ENCODE results near the gene MOB3B.
"Not testable (repeated sequence)": the region's sequence is repeated elsewhere in the genome, so short reads cannot be mapped to it uniquely, and the experiment has no call there.

Gene MOB3B

DNA sequence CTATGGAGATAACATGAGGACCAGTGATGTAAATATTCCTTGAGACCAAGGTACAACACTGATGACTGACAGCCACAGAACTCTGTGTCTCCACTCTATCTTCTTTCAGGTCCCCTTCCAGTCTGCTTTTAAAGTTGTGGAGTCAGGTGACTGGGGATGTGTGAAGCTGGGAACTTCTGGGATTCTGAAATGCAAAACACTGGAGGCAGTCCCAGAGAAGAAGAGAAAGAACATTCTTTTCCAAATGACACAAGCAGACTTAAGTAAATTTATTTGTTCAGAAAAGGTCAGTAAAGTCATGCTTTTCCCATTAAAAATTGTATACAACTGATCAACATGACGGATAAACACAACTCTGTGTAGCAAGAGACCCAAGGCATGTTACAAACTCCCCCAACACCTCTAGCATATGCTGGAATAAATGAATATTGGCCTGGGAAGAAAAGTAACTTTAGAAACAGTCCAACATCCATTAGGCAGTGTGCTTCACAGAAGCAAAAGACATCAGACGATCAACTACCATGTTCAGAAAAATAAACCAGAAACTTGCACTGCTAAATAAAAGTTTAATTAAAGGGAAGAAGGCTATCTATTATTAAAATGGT is 98.0 kb downstream of the MOB3B start:
- no peaks in the 10 kb centered on the region for H3K27me3 Mint-ChIP-seq
- no peak for DNase-seq (ENCODE audit: low spot score in 2 of 2)
- peaks cover 2% of the 10 kb centered on the region for H3K9me3 Mint-ChIP-seq
- no peak overlapping the region for H3K27ac Mint-ChIP-seq
- H3K36me3 Mint-ChIP-seq = peaks cover 14% of the 10 kb centered on the region
- ATAC-seq (ENCODE audit: low read depth) = no peak
- H3K4me3 Mint-ChIP-seq = no peak overlapping the region
- peaks cover 44% of the 10 kb centered on the region for H3K4me1 Mint-ChIP-seq

GRCh38 chr9:27430750-27431535 is 98.7 kb downstream of the MOB3B start:
- Mint-ChIP-seq H3K4me1 (peaks cover 46% of the 10 kb centered on the region), H3K9me3 (peaks cover 2% of the 10 kb centered on the region), H3K27me3 (no peaks in the 10 kb centered on the region), H3K36me3 (peaks cover 11% of the 10 kb centered on the region), H3K27ac (no peak overlapping the region), H3K4me3 (no peak overlapping the region)
- DNase-seq (ENCODE audit: low spot score in 2 of 2) (no peak), ATAC-seq (ENCODE audit: low read depth) (no peak)

- no peak for ATAC-seq (ENCODE audit: low read depth)
- Mint-ChIP-seq H3K4me3 (no peak overlapping the region), H3K27me3 (no peaks in the 10 kb centered on the region), H3K9me3 (peaks cover 2% of the 10 kb centered on the region), H3K27ac (no peak overlapping the region), H3K4me1 (peaks cover 48% of the 10 kb centered on the region), H3K36me3 (peaks cover 11% of the 10 kb centered on the region)
- DNase-seq (ENCODE audit: low spot score in 2 of 2) = no peak
Measured at GRCh38 chr9:27429917-27430316, 99.7 kb downstream of the MOB3B start.

DNA sequence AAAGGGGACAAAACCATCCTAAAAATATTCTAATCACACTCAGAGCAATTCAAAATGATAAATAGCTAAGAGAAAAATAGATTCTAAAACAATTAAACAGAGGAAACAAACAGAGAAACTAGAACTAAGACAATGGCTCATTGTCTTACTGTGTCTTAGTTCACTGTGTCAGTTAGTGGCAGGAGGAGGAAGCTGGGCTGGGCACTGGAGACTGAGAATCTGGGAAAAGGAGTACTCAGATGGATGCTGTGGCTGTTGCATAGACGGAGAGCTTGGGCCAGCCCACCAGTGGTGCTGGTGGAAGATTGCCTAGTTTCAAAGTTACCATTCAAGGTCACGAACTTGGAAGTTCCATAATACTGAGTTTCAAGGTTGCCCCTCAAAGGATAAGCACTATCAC is 100.2 kb downstream of the MOB3B start:
- H3K4me3 Mint-ChIP-seq = no peak overlapping the region
- peaks cover 47% of the 10 kb centered on the region for H3K4me1 Mint-ChIP-seq

DNA sequence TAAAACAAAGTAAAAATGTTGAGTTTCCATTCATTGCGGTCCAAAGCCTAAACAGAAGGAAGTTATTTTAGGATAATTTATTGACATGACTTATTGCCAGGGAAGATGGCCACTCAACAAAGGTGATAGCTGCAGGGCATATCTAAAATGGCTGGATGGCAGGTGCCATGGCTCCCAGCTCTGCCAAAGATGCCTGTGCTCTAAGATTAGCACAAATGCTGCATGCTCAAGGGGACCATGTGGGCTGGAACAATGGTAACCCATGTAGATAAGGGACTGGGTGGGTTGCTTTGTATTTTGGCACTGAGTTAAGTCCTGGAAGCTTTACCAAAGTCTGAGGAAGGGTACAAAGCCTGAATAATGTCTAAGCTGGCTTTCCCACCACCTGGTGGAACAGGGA is 101.1 kb downstream of the MOB3B start:
- H3K4me1 Mint-ChIP-seq = peaks cover 51% of the 10 kb centered on the region
- peak overlapping the region; percentile 7 for H3K27ac Mint-ChIP-seq
- ATAC-seq (ENCODE audit: low read depth) (no peak), DNase-seq (ENCODE audit: low spot score in 2 of 2) (no peak)
- H3K4me3 Mint-ChIP-seq = no peak overlapping the region
- H3K9me3 Mint-ChIP-seq = no peaks in the 10 kb centered on the region
- no peaks in the 10 kb centered on the region for H3K27me3 Mint-ChIP-seq
- H3K36me3 Mint-ChIP-seq = peaks cover 6% of the 10 kb centered on the region

More for the DNA sequence above, 100.2 kb downstream of the MOB3B start:
- Mint-ChIP-seq H3K27ac (no peak overlapping the region), H3K9me3 (no peaks in the 10 kb centered on the region), H3K36me3 (peaks cover 9% of the 10 kb centered on the region), H3K27me3 (no peaks in the 10 kb centered on the region)
- ATAC-seq (ENCODE audit: low read depth) (no peak), DNase-seq (ENCODE audit: low spot score in 2 of 2) (no peak)

DNA sequence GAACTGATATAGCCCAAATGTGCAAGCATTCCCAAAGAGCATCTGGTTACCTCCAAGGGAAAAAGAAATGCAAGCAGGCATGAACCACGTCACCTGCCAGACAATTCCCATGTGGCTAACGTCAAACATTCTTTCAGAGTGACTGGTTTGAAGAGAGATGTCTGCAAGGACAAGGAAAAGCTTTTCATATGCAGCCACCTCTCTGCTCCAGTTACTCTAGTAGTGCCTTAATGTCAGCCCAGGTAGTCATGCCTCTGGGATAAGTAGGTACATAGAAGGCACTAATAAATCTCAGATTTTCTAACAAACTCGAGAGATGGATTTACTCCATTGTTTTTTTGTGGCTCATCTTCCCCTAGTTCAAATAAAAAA is 102.4 kb downstream of the MOB3B start:
- ATAC-seq (ENCODE audit: low read depth) = no peak
- Mint-ChIP-seq H3K9me3 (no peaks in the 10 kb centered on the region), H3K27ac (no peak overlapping the region), H3K4me1 (peaks cover 48% of the 10 kb centered on the region), H3K36me3 (peaks cover 6% of the 10 kb centered on the region), H3K27me3 (no peaks in the 10 kb centered on the region), H3K4me3 (no peak overlapping the region)
- no peak for DNase-seq (ENCODE audit: low spot score in 2 of 2)

GRCh38 chr9:27426511-27427271 is 102.9 kb downstream of the MOB3B start:
- H3K9me3 Mint-ChIP-seq = no peaks in the 10 kb centered on the region

GRCh38 chr9:27425827-27426510 is 103.6 kb downstream of the MOB3B start:
- no peak overlapping the region for H3K4me3 Mint-ChIP-seq
- no peaks in the 10 kb centered on the region for H3K27me3 Mint-ChIP-seq
- H3K9me3 Mint-ChIP-seq = no peaks in the 10 kb centered on the region
- no peak for DNase-seq (ENCODE audit: low spot score in 2 of 2)
- peaks cover 10% of the 10 kb centered on the region for H3K36me3 Mint-ChIP-seq
- ATAC-seq (ENCODE audit: low read depth) = no peak
- peaks cover 52% of the 10 kb centered on the region for H3K4me1 Mint-ChIP-seq
- peak overlapping the region; percentile 68 for H3K27ac Mint-ChIP-seq

More at GRCh38 chr9:27426511-27427271, 102.9 kb downstream of the MOB3B start:
- Mint-ChIP-seq H3K4me3 (no peak overlapping the region), H3K27me3 (no peaks in the 10 kb centered on the region), H3K27ac (no peak overlapping the region), H3K4me1 (peaks cover 49% of the 10 kb centered on the region), H3K36me3 (peaks cover 8% of the 10 kb centered on the region)
- DNase-seq (ENCODE audit: low spot score in 2 of 2) (no peak), ATAC-seq (ENCODE audit: low read depth) (no peak)

DNA sequence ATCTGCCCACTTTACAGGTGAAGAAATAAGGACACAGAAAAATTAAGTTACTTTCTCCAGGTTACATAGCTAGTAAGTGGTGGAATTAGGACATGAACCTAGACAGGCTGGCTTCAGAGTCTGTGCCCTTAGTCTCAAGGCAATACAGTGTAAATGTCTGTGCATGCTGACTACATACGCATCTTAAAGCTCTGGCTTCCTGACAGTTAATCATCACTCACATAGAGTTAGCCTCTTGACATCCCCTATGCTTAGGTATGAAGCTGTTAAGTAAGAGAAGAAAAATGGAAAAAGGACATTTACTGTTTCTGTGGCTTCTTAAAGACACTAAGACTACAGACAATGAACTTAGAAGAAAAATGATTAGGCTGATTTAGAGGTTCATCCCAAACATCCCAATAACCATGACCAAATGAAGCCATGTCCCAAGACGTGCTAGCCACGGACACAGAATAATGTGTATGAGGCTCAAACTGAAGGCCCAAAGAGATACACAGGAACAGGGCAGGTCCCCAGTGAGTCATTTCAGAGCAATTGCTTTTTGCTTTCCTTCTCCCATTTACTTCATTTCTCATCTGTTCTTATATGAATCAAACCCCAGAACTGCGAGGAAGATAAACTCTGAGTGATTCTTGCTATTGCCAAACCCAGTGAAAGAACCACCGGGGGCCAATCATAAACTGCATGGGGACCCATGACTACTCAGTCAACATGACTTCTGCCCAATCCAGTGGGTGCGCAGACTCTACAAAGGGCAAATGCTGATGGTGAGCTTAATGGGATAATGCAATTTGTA is 105.5 kb downstream of the MOB3B start:
- peaks cover 51% of the 10 kb centered on the region for H3K4me1 Mint-ChIP-seq

DNA sequence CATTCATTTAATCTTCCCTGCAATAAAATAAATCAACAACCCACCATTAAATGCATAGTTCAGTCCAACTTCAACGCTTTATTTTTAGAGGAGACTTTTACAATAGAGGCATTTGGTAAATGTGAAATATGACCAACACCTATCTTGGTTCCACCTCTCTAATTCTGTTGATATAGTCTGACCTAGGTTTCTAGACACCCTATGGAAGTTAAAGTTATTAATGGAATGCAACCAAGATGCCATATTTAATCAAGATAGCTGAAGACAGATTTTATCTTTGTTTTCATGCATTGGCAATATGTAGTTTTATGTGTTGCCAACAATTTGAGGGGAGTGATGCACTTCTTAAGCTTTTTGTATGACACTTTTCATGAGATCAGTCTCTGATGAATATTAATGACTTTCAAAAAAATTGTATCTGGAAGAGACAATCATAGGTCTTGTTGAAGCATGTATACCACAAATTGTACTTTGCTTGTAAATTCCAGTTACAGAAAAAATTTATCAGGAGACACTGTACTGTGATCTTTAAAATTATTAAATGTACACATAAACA is 107.3 kb downstream of the MOB3B start:
- Mint-ChIP-seq H3K27me3 (no peaks in the 10 kb centered on the region), H3K9me3 (no peaks in the 10 kb centered on the region), H3K27ac (peak overlapping the region; percentile 60), H3K36me3 (peaks cover 6% of the 10 kb centered on the region), H3K4me3 (no peak overlapping the region), H3K4me1 (peaks cover 50% of the 10 kb centered on the region)
- ATAC-seq (ENCODE audit: low read depth) = no peak
- no peak for DNase-seq (ENCODE audit: low spot score in 2 of 2)

More for the DNA sequence above, 105.5 kb downstream of the MOB3B start:
- Mint-ChIP-seq H3K36me3 (peaks cover 10% of the 10 kb centered on the region), H3K9me3 (no peaks in the 10 kb centered on the region), H3K4me3 (no peak overlapping the region), H3K27ac (peak overlapping the region; percentile 78), H3K27me3 (no peaks in the 10 kb centered on the region)
- DNase-seq (ENCODE audit: low spot score in 2 of 2) (no peak), ATAC-seq (ENCODE audit: low read depth) (no peak)

DNA sequence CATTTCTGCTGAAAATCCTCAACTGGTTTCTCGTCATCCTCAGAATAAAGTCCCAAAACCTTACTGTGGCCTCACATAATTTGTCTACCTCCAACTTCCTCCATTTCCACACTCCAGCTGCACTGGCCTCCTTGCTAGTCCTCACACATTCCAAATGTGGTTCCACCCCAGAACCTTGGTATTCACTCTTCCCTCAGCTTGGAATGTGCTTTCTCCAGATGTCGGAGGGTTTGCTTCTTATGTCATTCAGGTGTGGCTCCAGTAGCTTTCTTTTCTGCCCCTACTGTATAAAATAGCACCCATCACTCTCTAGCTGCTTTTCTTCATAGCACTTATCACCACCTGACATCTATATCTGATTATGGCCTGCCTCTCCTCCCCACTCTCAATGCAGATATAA is 108.0 kb downstream of the MOB3B start:
- H3K27ac Mint-ChIP-seq = peak overlapping the region; percentile 60
- DNase-seq (ENCODE audit: low spot score in 2 of 2) (no peak), ATAC-seq (ENCODE audit: low read depth) (no peak)
- peaks cover 6% of the 10 kb centered on the region for H3K36me3 Mint-ChIP-seq
- H3K4me3 Mint-ChIP-seq = no peak overlapping the region
- H3K9me3 Mint-ChIP-seq = no peaks in the 10 kb centered on the region
- no peaks in the 10 kb centered on the region for H3K27me3 Mint-ChIP-seq
- H3K4me1 Mint-ChIP-seq = peaks cover 50% of the 10 kb centered on the region

DNA sequence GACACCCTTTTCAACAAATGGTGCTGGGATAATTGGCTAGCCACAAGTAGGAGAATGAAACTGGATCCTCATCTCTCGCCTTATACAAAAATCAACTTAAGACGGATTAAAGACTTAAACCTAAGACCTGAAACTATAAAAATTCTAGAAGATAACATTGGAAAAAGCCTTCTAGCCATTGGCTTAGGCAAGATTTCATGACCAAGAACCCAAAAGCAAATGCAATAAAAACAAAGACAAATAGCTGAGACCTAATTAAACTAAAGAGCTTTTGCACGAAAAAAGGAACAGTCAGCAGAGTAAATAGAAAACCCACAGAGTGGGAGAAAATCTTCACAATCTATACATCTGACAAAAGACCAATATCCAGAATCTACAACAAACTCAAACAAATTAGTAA is 110.1 kb downstream of the MOB3B start:
- H3K4me3 Mint-ChIP-seq; H3K9me3 Mint-ChIP-seq; ATAC-seq (ENCODE audit: low read depth); H3K27me3 Mint-ChIP-seq; DNase-seq (ENCODE audit: low spot score in 2 of 2); H3K36me3 Mint-ChIP-seq; H3K27ac Mint-ChIP-seq: not testable (repeated sequence)
- H3K4me1 Mint-ChIP-seq = peaks cover 39% of the 10 kb centered on the region

GRCh38 chr9:27414220-27414761 is 115.3 kb downstream of the MOB3B start:
- no peaks in the 10 kb centered on the region for H3K9me3 Mint-ChIP-seq
- no peaks in the 10 kb centered on the region for H3K27me3 Mint-ChIP-seq
- H3K4me1 Mint-ChIP-seq = peaks cover 22% of the 10 kb centered on the region
- H3K36me3 Mint-ChIP-seq = peaks cover 1% of the 10 kb centered on the region
- no peak overlapping the region for H3K4me3 Mint-ChIP-seq
- DNase-seq (ENCODE audit: low spot score in 2 of 2) (no peak), ATAC-seq (ENCODE audit: low read depth) (no peak)
- H3K27ac Mint-ChIP-seq = no peak overlapping the region

Data from memory B cell (primary cell).